ENCODE results near the gene PALLD. TPM values are rescaled to one million over a fixed set of nuclear protein-coding genes. Genes with fewer than 3 reads are reported as not detected.

The PALLD gene
- total RNA-seq, 4 donors from 2014 or later, result 1,903 to 3,507 (median 2,130) TPM

GRCh38 chr4:168478868-168479267, 18.0 kb upstream of the PALLD start:
- TF ChIP-seq POLR2A (IDR thresholded peaks at IDR 0.05; ENCODE audit: low read depth) (no peak), POLR2AphosphoS5 (IDR thresholded peaks at IDR 0.05) (no peak), EP300 (IDR thresholded peaks at IDR 0.05) (no peak)
- TF ChIP-seq, protein P1, sequence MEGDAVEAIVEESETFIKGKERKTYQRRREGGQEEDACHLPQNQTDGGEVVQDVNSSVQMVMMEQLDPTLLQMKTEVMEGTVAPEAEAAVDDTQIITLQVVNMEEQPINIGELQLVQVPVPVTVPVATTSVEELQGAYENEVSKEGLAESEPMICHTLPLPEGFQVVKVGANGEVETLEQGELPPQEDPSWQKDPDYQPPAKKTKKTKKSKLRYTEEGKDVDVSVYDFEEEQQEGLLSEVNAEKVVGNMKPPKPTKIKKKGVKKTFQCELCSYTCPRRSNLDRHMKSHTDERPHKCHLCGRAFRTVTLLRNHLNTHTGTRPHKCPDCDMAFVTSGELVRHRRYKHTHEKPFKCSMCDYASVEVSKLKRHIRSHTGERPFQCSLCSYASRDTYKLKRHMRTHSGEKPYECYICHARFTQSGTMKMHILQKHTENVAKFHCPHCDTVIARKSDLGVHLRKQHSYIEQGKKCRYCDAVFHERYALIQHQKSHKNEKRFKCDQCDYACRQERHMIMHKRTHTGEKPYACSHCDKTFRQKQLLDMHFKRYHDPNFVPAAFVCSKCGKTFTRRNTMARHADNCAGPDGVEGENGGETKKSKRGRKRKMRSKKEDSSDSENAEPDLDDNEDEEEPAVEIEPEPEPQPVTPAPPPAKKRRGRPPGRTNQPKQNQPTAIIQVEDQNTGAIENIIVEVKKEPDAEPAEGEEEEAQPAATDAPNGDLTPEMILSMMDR (IDR thresholded peaks at IDR 0.05), result no peak
- 97% methylated on average over 3 of the region's 3 CpGs for WGBS
- Histone ChIP-seq H3K4me3 (no peak overlapping the region), H3K9me3 (no peaks in the 10 kb centered on the region), H3K27me3 (no peaks in the 10 kb centered on the region), H3K36me3 (no peaks in the 10 kb centered on the region), H3K4me1 (peaks cover 9 to 16% (median 14%) of the 10 kb centered on the region in 4 donors), H3K27ac (replicated peaks in 1 of 4) (no peak overlapping the region)
- no peak for DNase-seq (ENCODE audit: extremely low spot score)
- intact Hi-C loops (cut with DNase I), result no loop called here

DNA sequence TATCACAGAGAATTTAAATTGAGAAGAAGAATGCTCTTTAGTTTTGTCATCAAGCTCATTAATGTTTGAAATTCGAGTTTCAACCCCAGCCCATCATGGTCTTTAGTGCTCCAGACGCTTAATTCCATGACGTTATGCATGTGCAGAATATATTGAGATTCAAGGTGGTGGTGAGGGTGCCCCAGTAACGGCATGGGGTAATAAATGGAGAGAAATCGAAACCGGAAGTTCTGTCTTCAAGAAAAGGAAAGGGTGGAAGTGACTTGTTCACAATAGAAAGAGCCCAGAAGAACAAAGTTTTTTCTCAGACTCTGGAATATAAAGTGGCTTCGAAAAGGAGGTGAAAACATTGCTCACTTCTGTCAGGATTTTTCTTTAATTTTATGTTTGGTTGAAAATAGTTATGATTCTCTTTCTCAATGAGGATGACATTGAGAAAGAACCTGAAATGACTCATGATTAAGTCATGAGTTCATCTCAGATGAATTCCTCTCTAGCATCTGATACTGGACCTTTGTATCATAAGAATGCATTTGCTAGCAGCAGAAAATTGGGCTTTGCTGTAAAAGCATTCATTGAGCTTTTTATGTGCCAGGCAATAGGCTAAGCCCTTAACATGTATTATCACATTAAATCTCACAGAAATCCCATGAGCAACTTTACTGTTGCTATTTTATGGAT, 15.8 kb upstream of the PALLD start:
- H3K27me3 ChIP-seq, result no peaks in the 10 kb centered on the region
- peaks cover 9 to 16% (median 14%) of the 10 kb centered on the region in 4 donors for H3K4me1 ChIP-seq
- no peak for DNase-seq (ENCODE audit: extremely low spot score)
- WGBS, result 19% methylated on average over 7 of the region's 7 CpGs
- intact Hi-C loops (cut with DNase I), result loop anchor here (10.0 kb wide), 1 partner anchor 156 kb away; no protein-coding TSS in a partner anchor
- peak overlapping the region; percentile 89 to 94 (median 92) for H3K27ac ChIP-seq (replicated peaks in 1 of 4)
- no peaks in the 10 kb centered on the region for H3K36me3 ChIP-seq
- peak in 1 of 2 donors; percentile 34 for TF ChIP-seq POLR2AphosphoS5 (IDR thresholded peaks at IDR 0.05)
- no peak for TF ChIP-seq EP300 (IDR thresholded peaks at IDR 0.05)
- H3K9me3 ChIP-seq, result no peaks in the 10 kb centered on the region
- H3K4me3 ChIP-seq, result peak overlapping the region; percentile 68 to 83 (median 76)

DNA sequence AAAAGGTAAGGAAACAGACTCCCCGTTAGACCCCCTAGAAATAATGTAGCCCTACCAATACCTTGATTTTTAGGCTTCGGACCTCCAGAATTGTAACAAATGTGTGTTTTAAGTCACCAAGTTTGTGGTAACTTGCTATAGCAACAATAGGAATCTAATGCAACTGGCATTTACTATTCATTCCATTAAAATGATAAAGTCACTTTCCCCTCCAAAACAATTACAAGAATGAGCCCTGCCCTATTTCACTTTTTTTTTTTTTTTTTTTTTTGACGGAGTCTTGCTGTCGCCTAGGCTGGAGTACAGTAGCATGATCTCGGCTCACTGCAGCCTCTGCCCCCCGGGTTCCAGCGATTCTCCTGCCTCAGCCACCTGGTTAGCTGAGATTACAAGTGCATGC, 13.0 kb upstream of the PALLD start:
- DNase-seq (ENCODE audit: extremely low spot score), result no peak
- 96% methylated on average over 7 of the region's 7 CpGs for WGBS
- intact Hi-C loops (cut with DNase I), result loop anchor here (10.0 kb wide), 1 partner anchor 159 kb away; no protein-coding TSS in a partner anchor
- no peak overlapping the region for H3K4me3 ChIP-seq
- H3K27me3 ChIP-seq, result no peaks in the 10 kb centered on the region
- H3K36me3 ChIP-seq, result no peaks in the 10 kb centered on the region
- TF ChIP-seq POLR2AphosphoS5 (IDR thresholded peaks at IDR 0.05), result no peak
- no peak for TF ChIP-seq POLR2A (IDR thresholded peaks at IDR 0.05; ENCODE audit: low read depth)
- TF ChIP-seq EP300 (IDR thresholded peaks at IDR 0.05), result no peak
- TF ChIP-seq, protein P1 (IDR thresholded peaks at IDR 0.05), result no peak
- H3K4me1 ChIP-seq, result peaks cover 12 to 16% (median 15%) of the 10 kb centered on the region in 4 donors
- no peaks in the 10 kb centered on the region for H3K9me3 ChIP-seq
- H3K27ac ChIP-seq (replicated peaks in 1 of 4), result no peak overlapping the region

DNA sequence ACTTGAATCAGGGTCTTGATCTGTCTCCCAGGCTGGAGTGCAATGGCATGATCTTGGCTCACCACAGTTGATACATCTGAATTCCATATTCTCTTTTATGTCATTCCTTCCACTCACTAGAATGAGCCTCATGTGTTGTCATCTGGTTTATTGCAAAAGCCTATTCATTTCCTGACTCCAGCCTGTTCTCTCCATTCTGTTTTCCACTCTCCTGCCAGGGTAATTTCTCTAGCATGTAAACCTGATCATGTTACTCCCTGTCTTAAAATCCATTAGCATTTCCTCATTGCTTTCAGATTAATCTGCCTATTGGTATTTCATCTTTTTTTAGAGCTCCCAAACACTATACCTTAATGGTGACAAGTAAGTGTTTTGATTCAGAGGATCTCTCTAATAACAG, 12.2 kb upstream of the PALLD start:
- Histone ChIP-seq H3K27me3 (no peaks in the 10 kb centered on the region), H3K27ac (replicated peaks in 1 of 4) (no peak overlapping the region), H3K4me1 (peaks cover 10 to 15% (median 11%) of the 10 kb centered on the region in 4 donors), H3K4me3 (no peak overlapping the region), H3K9me3 (no peaks in the 10 kb centered on the region), H3K36me3 (no peaks in the 10 kb centered on the region)
- intact Hi-C loops (cut with DNase I), result loop anchor here (10.0 kb wide), 1 partner anchor 160 kb away; no protein-coding TSS in a partner anchor
- TF ChIP-seq, protein P1 (IDR thresholded peaks at IDR 0.05), result no peak
- TF ChIP-seq EP300 (IDR thresholded peaks at IDR 0.05) (no peak), POLR2A (IDR thresholded peaks at IDR 0.05; ENCODE audit: low read depth) (no peak), POLR2AphosphoS5 (IDR thresholded peaks at IDR 0.05) (no peak)
- no peak for DNase-seq (ENCODE audit: extremely low spot score)

GRCh38 chr4:168485156-168485910, 11.5 kb upstream of the PALLD start:
- peaks cover 9 to 15% (median 11%) of the 10 kb centered on the region in 4 donors for H3K4me1 ChIP-seq
- intact Hi-C loops (cut with DNase I), result loop anchor here (10.0 kb wide), 1 partner anchor 161 kb away; no protein-coding TSS in a partner anchor
- H3K36me3 ChIP-seq, result no peaks in the 10 kb centered on the region
- H3K4me3 ChIP-seq, result no peak overlapping the region
- no peaks in the 10 kb centered on the region for H3K9me3 ChIP-seq
- no peaks in the 10 kb centered on the region for H3K27me3 ChIP-seq
- WGBS, result 100% methylated on average over 2 of the region's 2 CpGs
- TF ChIP-seq EP300 (IDR thresholded peaks at IDR 0.05) (no peak), POLR2A (IDR thresholded peaks at IDR 0.05; ENCODE audit: low read depth) (no peak), POLR2AphosphoS5 (IDR thresholded peaks at IDR 0.05) (no peak)
- TF ChIP-seq, protein P1 (IDR thresholded peaks at IDR 0.05), result no peak
- no peak overlapping the region for H3K27ac ChIP-seq (replicated peaks in 1 of 4)
- no peak for DNase-seq (ENCODE audit: extremely low spot score)
